ENCODE data around the gene ABHD16A.
A peak's percentile ranks its signal among the peaks of the same experiment; 100 is the strongest.

Gene ABHD16A

DNA sequence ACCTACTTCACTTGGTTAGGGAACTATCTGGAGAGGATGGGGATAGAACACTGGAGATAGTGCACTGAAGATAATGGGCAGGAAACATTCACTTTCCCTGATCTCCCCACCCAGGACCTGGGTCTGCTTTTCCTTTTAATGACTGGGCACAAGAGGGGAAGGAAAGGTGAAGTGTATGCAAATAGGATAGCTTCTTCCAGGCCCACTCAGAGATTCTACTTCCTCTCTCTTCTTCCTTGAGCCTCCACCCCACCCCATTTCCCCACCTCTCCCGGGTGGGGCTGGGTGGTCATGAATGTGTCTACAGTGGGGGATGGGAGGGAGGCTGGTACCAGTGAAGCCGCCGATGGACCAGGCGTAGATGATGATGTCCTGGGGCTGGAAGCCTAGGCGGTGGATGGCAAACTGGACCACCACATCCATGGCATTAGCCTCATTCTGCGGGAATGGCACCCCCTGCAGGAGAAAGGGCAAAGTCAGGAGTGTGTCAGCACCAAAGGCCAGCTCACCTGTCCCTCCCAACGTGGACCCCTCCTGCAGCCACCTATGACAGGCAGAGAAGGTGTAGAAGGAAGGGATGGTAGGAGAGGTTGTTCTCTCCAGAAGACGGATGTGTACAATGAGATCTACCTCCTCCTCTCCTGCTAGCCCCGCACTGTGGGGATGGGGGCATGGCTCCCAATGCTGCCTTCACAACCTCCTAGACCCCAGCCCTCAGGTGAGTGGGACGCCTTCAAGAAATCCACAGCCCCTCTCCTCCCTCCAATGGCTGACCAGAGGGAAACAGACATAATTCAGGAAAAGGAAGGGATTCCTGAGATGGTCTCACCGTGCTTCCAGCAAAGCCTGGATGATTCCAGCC is 13.6 kb downstream of the ABHD16A start:
- DNase-seq (ENCODE audit: low spot score), result no peak

DNA sequence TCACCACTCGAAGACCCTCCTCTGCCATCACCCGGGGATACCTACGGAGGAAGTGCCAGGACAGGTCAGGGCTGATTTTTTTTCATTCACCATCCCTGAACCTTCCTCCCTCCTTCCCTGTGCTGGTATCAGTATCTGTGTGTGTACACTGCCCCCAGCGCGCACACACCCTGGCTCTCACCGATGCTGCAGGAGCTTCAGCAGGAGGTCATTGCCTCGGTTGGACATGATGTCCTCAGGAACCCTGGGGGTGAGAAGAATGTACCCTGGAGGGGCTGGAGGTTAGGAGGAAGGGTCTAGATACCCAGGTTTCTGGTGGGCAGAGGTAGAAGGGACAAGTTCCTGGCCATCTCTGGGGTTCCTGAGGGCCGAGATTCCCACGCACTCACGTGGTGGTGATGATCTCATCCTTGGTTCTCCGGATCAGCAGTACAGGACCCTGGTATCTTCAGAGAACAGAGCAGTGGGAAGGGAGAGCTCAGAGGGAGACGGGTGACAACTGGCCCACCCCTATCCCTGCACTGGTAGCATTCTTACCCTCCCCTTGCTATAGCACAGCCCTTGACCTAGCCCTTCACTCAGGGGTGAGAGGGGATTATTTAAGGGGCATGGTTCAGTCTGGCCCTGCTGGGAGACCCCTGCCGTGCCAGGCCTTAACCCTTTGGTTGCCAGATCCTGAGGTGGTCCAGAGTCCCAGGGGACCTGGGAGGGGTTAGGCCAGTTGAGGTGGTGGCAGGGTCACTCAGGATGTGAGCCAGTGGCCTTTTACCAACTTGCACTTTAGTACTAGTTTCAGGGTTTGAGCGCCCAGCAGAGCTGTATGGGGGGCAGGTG is 15.0 kb downstream of the ABHD16A start:
- no peak for DNase-seq (ENCODE audit: low spot score)

DNA sequence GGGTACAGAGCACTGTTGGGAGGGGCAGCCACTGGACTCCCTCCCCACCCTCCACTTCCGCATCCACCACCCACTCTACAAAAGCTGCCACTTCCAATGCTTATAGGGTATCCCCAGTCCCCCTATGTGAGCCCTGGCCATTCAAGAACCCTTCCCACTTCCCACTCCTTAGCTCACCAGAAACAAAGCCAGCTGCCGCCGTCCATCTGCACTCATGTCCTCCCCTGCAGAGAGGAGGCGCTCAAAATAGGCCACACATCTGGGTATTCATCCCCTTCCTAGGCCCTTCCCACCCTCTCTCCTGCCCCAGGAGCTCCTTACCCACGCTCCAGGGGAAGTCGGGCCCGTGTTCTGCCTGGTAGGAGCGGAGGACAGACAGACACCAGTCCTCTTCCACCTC is 15.8 kb downstream of the ABHD16A start:
- no peak for DNase-seq (ENCODE audit: low spot score)

DNA sequence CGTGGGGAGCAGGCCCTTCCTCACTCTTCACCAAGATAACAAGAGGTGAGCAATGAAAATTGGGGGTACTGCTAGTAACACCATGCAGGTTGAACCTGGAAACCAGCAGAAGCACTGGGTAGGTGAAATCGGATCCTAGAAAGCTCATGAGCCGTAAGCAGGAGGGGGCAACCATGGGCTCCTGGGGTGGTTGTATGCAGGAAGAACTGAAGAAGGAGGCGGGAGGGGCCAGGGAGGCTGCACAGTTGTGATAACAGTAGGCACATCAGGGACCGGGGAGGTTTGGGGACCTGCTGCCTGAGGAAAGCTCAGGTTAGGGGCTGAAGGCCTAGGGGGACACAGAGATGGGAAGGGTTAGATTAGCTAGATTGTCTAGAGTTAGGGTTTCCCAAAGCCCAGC is 16.6 kb downstream of the ABHD16A start:
- DNase-seq (ENCODE audit: low spot score), result peak; percentile 58

DNA sequence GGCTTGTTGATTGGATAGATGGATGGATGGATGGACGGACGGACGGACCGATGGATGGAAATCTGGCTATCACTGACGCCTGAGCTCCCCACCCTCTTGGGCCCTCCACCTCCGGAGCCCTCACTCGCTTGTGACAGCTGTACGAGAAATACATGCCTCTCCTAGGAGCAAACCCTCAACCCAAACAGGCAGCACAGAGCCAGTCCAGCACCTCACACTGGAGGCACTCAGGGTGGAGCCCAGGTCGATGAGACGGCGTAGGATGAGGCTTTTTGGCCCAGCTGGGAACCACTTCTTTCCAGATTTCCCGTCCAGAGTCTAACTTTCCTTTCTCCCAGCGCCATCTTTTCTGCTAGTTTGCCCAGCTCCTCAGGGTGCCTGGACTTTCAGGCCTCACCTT is 19.5 kb downstream of the ABHD16A start:
- DNase-seq (ENCODE audit: low spot score), result no peak

DNA sequence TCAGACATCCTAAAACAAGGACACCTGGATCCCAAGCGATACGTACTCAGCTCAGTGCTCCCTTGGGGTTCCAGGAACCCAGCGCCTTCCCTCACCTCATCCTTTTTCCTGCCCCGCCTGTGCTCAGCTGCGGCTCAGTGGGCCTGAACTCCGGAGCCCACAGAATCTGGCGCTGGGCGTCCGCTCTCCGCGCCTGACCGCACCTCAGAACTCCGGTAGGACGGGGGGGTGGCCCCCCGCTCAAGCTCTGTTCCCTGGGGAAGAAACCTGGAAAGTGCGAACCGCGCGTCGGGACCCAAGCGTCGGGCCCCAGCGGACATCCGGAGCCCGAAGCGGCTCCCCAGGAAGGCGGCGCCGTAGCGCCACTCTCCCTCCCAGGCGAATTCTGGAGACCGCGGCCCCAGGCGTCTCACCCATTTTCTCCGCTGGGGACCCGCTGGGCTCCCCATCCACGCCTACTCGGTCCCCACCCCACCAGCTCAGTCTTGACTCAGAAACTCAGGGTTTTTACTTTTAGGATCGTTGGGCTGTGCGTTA is 21.9 kb downstream of the ABHD16A start:
- DNase-seq (ENCODE audit: low spot score), result no peak

DNA sequence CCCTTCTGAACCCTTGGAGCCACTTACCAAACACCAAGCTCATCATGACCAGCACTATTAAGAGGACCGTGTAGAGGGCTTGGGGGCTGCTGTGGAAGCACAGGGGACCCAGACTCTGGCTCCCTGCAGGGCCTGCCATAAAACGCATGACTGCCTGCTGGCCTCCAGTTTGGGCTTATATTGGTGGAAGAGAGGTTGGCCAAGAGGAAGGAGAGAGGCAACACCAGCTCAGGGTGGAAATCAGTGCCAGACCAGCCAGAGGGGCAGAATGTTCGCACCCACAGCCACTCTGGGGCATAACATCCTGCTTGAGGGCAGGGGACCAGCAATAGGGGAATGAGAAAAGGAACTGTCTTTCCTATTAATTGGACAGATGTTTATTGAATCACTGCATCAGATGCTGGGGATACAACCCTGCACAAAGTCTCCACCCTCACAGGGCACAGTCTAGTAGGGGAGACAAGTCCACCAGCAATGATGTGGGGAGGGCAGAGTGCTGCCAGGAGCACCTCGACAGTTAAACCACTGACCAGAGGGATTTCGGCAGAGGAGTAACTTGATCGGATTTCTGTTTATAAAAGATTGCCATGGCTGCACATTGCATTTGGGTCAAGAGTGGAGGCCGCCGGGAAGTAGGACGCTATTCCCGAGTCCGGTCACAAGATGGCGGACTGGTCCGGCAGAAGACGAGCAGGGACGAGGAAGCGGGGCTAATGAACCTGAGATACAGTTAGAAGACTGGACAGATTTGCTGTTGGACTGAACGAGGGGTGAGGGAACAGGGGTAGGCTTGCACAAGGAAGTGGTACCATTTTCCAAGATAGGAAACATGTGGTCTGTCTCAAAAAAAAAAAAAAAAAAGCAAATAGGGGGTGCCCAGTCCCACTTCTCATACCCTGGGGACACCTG is 22.6 kb downstream of the ABHD16A start, which contains the start of gene LY6G5C:
Gene LY6G5C (minus strand): TSS at position 842 of the 909 bp plus-strand sequence. CDS start 694 bp downstream, at position 148.
- DNase-seq (ENCODE audit: low spot score), result peak; percentile 76

DNA sequence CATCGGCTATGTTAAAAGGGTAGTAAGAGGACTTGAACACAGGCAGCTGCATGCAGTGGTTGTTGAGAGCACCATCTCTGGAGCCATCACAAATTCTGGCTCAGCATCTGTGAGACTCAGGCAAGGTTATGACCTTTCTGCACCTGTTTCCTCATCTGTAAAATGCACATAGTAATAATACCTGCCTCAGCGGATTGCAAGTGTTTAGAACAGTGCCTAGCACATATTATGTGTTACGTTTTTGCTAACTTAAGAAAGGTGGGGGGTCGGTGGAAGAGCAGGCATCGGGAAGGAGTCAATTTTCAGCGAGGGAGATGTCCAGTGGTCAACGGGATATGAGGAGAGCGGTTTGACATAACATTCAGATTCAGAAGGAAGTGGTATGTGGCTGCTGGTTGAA is 25.2 kb downstream of the ABHD16A start:
- DNase-seq (ENCODE audit: low spot score), result no peak

DNA sequence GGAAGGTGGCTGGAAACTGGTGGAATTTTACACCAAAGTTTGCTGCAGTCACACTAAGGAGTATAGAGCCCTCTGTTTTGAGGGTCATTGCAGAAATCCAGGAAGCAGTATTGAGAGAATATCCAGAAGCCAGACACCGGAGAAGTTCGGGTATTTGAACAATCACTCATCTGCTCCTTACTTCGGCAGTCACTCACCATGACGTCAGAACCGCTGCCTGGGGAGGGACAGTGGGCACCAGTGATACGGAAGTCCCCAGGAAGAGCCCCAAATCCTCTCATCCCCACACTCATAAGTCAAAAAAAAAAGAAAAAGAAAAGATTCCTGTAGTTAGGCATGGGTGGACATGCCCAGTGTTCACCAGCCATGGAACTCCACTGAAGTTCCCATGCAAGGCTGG is 26.2 kb downstream of the ABHD16A start:
- no peak for DNase-seq (ENCODE audit: low spot score)

DNA sequence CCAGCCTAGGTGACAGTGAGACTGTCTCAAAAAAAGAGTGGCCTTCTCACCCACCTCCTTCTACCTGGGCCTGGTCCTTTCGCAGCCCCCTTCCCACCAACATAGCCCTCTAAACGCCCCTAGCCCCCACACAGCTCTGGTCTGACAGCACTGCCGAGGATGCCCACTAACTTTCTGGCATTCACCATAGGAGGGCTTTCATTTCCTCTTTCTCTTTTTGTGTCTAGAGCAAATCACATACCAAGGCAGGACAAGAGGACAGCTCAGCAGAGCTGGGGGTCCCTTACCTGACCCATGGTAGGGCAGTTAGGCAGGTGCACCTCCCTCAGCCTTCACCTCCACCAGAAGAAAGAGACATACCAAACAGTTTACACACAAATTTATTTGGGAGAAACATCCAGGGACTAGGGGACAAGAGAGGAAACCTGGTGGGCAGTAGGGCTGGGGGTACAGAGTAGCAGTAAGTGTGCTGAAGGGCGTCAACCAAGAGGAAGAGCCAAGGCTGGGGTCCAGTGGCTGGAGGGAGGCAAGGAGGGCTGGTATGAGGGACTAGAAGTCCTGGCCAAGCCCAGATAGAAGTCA is 26.7 kb downstream of the ABHD16A start:
- no peak for DNase-seq (ENCODE audit: low spot score)

DNA sequence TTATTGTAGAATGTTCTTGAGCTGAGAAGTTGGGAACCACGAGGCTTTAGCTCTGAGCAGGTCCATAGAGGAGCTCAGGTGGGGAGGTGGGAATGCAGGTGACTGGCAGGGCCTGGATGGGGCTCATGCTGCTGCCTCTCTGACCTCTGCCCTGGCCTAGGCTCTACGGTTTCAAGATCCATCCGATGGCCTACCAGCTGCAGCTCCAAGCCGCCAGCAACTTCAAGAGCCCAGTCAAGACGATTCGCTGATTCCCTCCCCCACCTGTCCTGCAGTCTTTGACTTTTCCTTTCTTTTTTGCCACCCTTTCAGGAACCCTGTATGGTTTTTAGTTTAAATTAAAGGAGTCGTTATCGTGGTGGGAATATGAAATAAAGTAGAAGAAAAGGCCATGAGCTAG is 33.4 kb downstream of the ABHD16A start, which contains the start of gene LY6G5B:
Gene LY6G5B (plus strand): TSS at position 301 of the 400 bp plus-strand sequence. CDS start 975 bp downstream, outside the sequence.
- no peak for DNase-seq (ENCODE audit: low spot score)

DNA sequence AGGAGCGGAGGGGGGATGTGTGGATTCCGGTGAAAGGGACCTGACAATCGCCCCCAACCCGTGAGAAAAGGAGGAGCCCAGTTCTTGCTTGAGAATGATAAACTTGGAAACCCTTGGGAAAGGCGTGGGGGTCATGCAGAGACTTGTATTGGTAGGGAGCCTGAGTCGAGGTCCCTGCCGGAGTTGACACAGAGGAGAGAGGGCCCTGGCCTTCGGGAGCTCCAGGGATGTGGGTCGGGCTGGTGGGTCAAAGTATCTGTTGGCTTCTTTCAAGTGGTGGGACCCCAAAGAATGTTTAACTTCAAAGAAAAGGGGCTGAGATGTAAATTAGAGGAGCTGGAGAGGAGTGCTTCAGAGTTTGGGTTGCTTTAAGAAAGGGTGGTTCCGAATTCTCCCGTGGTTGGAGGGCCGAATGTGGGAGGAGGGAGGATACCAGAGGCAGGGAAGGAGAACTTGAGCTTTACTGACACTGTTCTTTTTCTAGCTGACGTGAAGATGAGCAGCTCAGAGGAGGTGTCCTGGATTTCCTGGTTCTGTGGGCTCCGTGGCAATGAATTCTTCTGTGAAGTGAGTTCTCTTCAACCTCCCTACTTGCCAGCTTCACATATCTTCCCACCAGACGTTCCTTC is 36.7 kb downstream of the ABHD16A start:
- DNase-seq (ENCODE audit: low spot score), result no peak

DNA sequence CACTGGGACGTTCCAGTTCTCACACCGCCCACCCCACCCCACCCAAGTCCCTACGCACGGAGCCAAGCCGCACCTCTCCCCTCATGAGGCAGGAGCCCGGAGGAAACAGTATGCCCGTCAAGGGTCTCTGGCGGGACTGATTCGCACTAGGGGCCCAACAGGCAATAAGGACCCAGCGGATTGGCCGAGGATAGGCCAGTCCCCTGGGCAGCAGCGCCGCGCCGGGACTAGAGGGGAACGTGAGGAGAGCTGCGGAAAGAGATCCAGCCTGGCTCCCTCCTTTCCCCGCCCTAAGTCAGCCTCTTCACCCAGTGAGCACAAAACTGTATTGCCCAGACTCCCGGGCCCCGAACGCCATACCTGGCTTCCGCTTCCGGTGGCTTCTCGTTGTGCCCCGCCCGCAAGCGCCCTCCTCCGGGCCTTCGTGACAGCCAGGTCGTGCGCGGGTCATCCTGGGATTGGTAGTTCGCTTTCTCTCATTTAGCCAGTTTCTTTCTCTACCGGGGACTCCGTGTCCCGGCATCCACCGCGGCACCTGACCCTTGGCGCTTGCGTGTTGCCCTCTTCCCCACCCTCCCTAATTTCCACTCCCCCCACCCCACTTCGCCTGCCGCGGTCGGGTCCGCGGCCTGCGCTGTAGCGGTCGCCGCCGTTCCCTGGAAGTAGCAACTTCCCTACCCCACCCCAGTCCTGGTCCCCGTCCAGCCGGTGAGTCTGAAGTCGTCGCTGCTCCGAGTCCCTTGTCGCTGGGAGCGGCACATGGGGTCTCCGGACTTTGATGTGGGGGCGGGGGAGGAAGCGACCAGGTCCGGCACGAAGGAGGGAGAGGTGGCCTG is 37.4 kb downstream of the ABHD16A start, which contains the start of gene CSNK2B:
Gene CSNK2B (plus strand): TSS at position 580 of the 836 bp plus-strand sequence. CDS start 752 bp downstream, outside the sequence.
- peak; percentile 98 for DNase-seq (ENCODE audit: low spot score)

DNA sequence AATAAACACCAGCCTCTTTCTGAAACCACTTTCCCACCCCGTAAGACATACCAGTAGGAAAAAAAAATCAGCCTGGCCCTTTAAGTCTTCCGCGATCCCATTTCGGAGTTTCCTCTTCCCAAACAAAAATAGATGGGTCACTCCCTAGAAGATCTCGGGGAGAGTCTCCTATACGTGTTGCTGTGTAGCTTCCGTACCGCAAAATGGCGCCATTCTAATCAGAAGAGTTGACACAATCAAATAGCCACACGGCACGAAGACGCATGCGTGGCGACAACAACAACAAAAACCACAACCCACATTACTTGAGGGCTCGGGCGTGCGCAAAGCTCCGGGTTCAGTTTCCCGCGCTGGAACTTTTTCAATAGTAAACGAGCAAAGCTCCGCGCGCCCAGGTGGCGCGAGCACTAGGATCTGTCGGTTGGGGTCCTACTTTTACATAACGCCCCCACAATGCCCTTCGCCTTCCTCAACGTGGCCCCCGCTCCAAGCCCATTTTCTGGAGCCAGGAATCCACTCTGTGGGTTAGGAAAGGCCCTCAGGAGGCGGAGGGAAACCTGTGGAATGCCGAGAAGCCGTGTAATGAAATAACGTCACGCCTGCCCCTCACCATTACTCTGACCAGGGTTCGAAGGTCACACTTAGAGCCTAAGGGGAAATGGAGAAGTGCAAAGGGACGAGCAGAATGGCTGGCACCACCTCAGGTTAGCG is 38.2 kb downstream of the ABHD16A start, which contains the start of gene GPANK1:
Gene GPANK1 (minus strand): TSS at position 208 of the 711 bp plus-strand sequence. CDS start 519 bp downstream, outside the sequence.
- peak; percentile 87 for DNase-seq (ENCODE audit: low spot score)

DNA sequence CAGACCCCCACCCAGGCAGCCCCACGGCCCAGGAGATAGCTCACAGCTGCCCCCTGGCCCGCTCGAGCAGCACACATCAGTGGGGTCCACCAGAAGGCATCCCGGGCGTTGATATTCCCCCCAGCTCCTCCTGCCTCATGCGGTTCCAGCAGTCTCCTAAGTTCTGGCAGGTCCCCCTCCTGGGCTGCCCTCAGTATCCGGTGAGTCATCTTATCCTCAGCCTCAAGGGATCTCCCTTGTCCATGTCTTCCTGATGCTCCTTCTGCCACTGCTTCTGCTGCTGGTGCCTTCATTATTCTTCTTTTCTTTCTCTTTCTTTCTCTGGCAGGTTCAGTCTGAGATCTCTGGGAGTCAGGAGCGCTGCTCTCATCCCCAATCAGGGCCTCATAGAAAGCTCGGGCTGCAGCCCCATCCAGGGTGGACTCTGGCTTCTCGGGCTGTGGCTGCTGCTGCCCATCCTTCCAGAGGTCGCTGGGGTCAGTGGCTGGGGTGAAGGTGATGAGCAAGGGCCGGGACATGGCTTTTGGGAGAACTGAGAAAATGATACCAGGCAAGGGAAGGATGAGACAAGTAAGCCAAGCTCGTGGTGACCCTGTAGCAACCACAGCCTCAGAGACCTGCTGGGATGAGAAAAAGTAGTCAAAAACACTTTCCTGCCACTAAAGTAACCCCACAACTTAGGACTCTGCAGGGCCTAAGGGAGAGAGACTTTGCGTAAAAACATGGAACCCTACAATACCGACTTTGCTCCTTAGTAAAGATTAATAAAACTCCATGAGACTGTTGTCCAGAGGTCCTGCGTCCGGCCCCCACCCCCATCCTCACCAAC is 38.9 kb downstream of the ABHD16A start:
- DNase-seq (ENCODE audit: low spot score), result no peak

DNA sequence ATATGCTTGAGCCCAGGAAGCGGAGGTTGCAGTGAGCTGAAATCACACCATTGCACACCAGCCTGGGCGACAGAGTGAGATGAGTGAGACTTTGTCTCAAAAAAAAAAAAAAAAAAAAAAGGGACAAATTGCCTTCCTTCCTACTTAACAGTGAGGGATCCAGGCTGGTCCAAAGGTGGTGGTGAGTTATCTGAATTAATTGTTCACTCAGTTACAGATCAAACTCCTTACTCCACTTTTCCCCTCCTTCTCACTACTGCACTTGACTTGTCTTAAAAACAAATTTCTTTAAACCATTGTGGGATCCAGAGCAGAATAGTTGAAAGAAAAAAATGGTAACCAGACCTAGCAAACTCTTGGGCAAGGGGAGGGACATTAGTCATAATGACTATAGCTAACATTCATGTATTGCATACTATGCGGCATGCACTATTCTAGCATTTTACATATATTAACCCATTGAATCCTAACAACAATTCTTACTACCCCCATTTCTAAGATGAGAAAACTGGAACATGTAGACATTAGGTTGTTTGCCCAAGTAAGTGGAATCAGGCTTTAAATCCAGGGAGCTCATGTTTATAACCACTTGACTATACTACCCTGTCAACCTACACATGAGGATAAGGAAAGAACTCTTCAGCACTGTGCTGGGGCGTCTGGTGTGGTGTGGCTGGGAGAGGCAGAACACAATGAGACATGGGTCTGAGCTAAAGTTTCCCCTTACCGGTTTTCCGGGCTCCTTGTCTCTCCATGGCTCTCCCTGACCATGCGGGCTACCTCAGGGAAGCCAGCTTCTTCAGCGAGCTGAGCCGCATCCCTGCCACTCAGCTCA is 39.8 kb downstream of the ABHD16A start:
- DNase-seq (ENCODE audit: low spot score), result no peak
